PC-9 (cell line): Measurements from ENCODE around the gene MRPL1.

ENCODE experiments used
- EZH2 ChIP-seq: fragments of 200-600 bp; sonication (generic); IDR thresholded peaks from 2 replicates; pipeline ENCODE4 v1.8.0; 2017; ENCODE audit warnings: antibody characterized with exemption, low read depth
- TF ChIP-seq, protein P1 (sequence below): fragments of 200-600 bp; sonication (generic); conservative IDR thresholded peaks from 2 replicates; pipeline ENCODE4 v1.6.1; 2017; ENCODE audit warnings: mixed run types, antibody characterized with exemption, mild to moderate bottlenecking, moderate library complexity

DNA sequence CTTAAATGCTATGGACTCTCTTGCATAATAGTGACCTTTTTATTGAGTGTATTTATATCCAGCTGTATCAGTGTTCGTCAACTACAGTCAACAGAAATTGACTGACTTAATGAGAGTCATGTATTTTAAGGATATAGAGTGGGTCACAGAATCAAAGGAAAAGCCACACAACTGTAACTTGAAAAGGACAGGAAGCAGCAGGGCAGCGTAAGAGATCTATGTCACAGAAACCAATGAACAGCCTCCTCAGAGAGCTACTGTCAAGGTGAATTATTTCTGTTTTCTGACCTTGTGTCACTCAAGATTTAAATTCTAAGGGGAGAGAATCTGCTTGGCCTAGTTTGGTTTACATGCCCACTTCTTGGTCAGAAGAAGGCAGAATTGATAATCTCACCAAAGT lies 100.4 kb downstream of the MRPL1 start:
- TF ChIP-seq, protein P1, sequence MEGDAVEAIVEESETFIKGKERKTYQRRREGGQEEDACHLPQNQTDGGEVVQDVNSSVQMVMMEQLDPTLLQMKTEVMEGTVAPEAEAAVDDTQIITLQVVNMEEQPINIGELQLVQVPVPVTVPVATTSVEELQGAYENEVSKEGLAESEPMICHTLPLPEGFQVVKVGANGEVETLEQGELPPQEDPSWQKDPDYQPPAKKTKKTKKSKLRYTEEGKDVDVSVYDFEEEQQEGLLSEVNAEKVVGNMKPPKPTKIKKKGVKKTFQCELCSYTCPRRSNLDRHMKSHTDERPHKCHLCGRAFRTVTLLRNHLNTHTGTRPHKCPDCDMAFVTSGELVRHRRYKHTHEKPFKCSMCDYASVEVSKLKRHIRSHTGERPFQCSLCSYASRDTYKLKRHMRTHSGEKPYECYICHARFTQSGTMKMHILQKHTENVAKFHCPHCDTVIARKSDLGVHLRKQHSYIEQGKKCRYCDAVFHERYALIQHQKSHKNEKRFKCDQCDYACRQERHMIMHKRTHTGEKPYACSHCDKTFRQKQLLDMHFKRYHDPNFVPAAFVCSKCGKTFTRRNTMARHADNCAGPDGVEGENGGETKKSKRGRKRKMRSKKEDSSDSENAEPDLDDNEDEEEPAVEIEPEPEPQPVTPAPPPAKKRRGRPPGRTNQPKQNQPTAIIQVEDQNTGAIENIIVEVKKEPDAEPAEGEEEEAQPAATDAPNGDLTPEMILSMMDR: no peak
- TF ChIP-seq EZH2: no peak
